Activated CD4-positive, alpha-beta T cell treated with anti-CD3 and anti-CD28 coated beads for 48 hours (primary cell): ENCODE results near the gene ITLN1.
"Not testable (repeated sequence)": the region's sequence is repeated elsewhere in the genome, so short reads cannot be mapped to it uniquely, and the experiment has no call there.

Experiments used
- DNase-seq: peaks from one replicate; pipeline ENCODE4 v3.0.0-alpha.2; 2020

The ITLN1 gene

DNA sequence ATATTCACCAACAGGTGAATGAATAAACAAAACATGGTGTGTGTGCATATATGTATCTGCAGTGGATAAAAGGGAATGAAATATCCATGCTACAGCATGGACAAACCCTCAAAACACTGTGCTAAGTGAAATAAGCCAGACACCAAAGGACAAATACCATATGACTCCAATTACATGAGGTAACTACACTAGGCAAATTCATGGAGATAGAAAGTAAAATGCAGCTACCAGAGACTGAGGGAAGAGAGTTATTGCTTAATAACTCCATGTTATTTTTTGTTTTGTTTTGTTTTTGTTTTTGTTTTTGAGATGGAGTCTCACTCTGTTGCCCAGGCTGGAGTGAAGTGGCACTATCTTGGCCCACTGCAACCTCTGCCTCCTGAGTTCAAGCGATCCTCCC, 2.4 kb downstream of the ITLN1 start:
- no peak for DNase-seq

DNA sequence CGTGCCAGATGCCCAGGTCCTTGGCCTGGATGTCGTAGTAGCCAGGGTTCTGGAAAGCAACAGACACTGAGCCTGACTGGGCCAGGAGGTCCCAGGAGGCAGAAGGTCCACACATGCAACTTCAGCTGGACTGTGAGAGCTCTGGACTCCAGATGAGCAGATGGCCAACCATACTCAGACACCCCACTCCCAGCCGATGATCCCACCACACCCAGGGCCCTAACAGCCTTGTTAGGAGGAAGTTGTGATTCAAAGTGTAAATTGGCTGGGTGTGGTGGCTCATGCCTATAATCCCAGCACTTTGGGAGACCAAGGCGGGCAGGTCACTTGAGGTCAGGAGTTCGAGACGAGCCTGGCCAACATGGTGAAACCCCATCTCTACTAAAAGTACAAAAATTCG, 3.7 kb downstream of the ITLN1 start:
- DNase-seq = not testable (repeated sequence)

DNA sequence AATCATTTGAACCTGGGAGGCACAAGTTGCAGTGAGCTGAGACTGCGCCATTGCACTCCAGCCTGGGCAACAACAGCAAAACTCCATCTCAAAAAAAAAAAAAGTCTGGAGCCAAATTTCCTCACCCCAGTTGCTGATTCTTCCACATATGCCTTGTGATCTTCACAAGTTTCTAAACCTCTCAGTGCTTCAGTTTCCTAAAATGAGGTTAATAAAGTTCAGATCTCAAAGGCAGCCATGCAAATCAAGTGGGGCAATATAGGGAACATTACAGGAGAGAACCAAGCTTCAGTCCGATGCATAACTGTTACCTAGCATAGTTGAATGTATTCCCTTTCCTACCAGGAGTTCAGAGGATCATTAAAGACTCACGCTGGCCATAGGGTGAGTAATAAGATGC, 4.8 kb downstream of the ITLN1 start:
- no peak for DNase-seq

DNA sequence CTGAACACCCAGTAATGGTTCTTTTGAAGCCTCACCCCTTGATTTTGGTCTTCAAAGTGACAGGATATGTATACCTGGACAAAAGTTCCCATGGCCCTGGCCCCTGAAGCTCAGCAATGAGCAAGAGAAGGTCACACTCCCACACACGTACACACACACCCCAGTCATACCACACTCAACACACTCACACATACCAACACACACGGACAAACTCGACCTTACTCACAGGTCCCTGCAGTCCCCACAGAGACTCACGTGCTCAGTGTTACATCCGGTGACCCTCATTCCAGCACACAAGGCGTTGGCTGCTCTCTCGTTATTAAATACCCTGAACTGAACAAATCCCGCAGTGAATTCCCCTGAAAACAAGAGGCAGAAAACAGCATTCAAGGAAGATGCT, 5.9 kb downstream of the ITLN1 start:
- DNase-seq = peak; percentile 22

DNA sequence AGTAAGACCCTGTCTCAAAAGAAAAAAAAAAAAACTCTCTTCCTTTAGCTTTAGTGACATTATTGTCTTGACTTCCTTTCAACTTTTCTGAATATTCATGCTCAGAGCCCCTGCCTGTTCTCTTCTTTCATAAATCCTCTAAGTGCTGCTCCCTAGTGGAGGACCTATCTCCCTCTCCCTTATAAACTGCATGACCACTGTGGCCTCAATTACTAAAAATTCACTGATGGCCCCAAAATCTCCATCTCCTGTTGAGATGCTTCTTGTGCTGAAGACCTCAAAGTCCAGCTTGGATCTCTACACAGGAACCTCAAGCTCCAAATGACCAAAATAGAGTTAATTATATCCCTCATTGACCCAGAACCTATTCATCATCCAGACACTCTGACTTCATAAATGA, 7.8 kb downstream of the ITLN1 start:
- no peak for DNase-seq

DNA sequence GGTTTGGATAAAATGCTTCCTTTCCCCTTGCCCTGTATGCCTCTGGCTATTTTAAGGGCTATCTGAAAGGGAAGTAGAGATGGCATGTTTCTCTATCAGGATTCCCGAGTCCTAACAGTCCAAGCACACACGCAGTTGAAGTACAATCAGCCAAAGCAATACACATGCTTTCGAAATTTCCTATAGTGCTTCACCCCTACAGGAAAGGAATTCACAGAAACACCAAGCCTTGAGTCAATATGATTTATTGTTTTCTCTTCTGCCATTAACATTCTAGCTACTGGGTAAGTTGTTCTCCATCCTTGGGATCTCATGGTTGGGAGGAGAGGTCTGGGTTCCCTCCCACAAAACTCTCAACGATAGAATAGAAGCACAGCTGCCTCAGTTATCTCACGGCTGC, 8.7 kb downstream of the ITLN1 start:
- no peak for DNase-seq

DNA sequence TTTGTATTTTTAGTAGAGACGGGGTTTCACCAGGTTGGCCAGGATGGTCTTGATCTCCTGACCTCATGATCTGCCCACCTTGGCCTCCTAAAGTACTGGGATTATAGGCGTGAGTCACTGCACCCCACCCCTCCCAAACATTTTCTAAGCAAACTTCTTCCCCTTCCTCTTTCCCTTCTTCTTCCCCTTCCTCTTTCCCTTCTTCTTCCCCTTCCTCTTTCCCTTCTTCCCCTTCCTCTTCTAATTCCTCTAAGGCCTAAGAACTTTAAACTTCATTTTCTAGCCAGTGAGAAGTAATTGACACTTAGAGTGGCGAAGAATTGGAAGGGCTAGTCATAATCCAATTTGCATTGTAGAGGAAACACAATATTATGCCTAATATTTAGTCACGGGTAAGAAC, 9.4 kb downstream of the ITLN1 start:
- not testable (repeated sequence) for DNase-seq

DNA sequence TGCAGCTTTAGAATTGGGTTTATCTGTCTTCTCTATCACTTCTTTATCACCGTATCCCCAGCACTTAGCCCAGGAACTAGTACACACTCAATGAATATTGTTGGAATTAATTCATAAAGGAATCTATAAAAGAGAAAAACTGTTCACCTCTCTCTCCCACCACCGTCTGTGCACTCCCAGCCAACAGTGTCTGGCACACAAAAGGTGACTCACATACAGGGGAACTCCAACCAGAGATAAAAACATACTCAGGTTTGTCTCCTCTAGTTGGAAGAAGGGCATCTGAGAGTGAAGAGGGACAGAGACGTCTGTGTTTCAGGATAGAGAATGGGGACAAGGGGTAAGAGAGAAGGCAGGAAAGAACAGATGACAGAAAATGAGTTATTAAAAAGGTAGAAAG, 10.0 kb downstream of the ITLN1 start:
- DNase-seq = no peak

DNA sequence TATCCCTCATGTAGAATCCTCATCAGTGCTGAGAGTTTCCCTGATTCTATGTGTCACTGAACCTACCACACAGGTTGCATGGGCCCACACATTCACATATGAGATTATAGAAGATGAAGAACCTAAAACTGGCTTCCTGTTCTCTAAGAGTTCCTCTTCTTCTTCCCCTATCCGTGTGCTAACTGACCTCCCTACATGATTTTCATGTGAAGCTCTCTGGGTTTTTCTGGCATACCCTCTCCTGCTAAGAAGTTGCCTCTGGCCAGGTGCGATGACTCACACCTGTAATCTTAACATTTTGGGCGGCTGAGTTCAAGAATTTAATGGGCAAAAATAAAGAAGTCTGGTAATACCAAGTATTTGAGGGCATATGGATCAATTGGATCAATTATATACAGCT, 16.8 kb downstream of the ITLN1 start:
- DNase-seq = no peak

DNA sequence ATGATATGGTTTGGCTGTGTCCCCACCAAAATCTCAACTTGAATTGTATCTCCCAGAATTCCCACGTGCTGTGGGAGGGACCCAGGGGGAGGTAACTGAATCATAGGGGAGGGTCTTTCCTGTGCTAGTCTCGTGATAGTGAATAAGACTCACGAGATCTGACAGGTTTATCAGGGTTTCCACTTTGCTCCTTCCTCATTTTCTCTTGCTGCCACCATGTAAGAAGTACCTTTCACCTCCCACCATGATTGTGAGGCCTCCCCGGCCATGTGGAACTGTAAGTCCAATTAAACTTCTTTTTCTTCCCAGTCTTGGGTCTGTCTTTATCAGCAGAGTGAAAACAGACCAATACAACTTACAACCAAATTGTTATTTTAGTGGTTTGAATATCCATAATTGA, 17.3 kb downstream of the ITLN1 start:
- DNase-seq = not testable (repeated sequence)

DNA sequence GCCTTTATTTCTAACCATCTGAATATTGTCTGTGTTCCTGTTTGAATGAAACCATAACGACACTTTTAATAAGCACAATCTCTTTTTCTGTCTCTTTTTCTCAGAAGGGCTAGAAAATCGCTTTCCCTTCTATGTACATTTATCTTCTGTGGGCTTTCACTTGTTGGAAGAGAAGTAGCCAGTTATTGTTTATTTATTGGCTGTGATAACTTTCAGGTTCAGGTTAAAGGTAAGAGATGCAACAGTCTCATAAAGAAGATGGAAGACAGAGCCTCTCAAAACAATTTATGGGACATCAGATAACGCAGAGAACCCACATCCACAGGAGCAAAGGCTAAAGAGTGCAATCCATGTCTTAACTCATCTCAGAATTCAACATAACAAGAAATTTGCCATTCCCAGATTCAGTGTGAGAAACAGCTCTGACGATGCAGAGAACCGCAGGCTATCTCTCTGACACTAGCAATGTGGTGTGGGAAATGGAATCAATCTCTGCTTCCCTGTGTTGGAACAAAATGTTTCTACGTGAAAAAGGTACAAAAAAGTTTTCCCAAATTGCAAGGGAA, 18.2 kb downstream of the ITLN1 start:
- DNase-seq = no peak

DNA sequence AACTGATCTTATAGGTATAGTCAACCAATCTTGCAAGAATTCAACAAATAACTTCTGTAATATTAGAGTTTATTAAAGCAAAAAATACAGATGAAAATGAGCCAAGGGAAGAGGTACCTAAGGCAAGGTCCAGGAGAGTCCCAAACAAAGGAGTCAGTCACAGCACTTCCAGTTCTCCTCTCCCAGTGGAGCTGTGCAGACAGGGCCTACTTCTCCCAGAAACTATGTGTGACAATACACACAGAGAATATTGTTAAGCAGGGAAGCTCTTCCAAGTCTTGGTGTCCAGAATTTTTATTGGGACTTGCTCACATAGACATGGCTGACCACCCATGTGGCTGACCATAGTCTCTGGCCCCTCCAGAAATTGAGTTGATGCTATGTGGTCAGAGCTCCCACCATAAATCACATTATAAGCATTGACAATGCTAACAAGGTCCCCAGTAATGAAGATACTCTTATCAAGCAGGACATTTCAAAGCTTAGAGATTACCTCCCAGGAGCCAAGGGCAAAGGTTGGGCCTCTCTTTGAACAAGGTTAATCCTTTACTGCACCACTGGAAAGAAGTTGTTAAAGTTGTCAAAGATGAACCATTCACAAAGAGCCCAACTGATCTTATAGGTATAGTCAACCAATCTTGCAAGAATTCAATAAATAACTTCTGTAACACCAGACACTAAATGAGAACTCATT, 18.8 kb downstream of the ITLN1 start:
- no peak for DNase-seq

DNA sequence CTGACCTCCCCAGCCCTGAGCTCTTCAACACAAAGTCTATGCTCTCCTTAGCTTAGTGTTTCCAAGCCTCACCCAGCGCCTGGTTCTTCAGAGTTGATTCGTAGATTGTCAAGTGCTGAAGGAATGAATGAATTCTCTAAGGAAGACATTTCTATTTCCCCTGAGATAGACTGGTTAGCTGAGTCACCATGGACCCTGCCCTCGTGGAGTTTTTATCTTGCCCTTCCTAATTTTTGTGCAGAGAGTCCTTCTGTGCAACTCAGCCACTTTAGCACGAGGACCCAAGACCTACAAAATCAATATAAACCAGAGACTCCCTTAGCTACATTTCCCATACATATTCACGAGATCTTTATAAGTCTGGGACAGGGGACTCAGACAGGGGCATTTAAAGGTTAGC, 19.6 kb downstream of the ITLN1 start:
- DNase-seq = no peak

DNA sequence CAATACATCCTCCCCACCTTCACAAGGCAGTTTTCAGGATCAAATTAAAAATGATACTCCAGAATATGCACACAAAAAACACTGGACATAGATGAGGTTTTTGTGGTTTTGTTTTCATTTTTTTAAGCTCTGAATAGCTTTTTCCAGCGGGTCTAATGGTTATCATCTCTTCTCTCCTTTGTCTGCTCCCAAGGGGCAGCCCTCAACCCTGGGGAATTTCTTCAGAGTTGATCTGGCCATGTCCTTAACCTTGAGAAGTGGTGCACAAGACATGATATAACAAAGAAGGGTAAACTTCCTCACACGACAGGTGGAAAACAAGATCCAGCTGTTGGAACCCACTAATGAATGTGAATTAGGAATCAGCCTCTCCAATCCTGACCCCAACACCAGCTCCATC, 20.8 kb downstream of the ITLN1 start:
- DNase-seq = no peak

DNA sequence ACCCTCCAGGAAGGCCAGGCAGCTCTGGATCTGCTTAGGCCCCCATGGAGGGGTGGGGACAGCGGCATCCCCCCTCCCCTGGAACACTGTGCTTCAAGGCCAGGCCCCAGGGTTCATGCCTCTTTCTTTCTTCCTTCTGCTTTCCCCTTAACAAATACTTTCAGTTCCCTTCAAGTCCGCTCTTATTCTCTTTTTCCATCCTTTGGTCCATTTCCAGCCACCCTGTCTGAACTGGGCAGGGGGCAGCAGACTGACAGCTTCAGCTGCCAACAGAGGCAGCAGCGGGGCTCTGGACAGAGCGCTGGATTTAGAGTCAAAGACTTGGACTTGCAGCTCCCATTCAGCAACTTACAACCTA, 21.2 kb downstream of the ITLN1 start:
- DNase-seq = no peak

DNA sequence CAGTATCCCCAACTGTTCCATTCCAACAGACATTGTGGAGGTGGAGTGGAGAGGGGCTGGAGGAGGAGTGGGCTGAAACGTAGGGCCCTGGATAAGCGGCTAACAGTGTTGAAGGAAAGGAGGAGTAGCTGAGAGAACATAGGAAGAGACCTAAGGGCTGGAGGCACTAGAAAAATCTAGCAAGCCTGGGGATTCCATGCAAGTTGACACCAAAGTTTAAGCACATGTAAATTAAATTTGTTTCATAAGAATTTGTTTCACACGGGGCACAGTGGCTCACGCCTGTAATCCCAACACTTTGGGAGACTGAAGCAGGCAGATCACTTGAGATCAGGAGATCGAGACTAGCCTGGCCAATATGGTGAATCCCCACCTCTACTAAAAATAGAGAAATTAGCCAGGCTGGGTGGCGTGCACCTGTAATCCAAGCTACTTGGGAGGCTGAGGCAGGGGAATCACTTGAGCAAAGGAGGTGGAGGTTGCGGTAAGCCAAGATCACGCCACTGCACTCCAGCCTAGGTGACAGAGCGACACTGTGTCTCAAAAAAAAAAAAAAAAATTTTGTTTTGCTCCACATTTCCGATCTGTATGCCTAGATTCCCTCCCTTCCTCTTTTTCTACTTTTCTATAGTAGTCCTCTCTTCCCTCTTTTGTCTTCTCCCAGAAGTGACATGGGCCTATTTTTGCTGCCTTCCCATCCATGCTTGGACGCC, 21.8 kb downstream of the ITLN1 start:
- DNase-seq = no peak

DNA sequence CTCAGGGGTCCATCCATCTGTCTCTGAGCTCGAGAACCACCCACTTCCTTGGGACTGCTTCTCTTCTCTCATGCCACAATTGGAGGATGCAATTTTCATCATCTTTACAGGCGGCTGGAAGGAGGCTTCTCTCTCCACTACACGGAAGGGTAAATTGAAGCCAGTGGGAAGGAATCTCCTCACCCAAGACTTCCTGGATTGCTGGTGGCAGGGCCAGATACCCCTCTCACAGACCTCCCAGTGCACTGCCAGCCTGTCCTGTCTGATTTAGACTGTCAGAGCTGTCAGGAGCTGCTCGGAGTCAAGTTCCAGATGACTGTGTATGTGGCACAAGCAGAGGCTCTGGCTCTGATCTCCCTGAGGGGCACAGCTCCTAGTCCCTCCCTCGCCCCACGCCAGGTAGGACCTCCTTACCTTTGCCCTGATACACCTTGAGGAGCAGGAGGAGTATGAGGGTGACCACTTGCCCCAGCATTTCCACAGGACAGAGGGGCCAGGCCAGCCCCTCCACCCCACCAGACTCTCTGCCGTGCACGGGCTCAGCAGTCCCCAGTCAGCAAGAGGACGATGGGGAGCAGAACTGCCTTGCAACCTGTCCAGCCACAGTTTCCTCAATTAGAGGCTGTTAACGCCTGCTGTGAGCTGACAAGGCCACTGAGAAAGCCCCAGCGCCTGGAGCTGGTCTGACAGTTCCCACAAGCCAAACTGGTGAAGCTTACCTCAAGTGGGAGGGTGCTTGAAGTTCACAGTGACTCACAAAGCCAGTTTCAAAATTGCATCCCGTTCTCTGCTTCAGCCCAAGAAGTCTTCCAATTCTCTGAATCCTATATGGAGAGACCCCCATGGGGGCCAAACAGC, 22.5 kb downstream of the ITLN1 start, which contains the start of gene CD244:
Gene CD244 (minus strand): TSS at position 685 of the 858 bp plus-strand sequence. CDS start 210 bp downstream, at position 475.
- peak; percentile 69 for DNase-seq

DNA sequence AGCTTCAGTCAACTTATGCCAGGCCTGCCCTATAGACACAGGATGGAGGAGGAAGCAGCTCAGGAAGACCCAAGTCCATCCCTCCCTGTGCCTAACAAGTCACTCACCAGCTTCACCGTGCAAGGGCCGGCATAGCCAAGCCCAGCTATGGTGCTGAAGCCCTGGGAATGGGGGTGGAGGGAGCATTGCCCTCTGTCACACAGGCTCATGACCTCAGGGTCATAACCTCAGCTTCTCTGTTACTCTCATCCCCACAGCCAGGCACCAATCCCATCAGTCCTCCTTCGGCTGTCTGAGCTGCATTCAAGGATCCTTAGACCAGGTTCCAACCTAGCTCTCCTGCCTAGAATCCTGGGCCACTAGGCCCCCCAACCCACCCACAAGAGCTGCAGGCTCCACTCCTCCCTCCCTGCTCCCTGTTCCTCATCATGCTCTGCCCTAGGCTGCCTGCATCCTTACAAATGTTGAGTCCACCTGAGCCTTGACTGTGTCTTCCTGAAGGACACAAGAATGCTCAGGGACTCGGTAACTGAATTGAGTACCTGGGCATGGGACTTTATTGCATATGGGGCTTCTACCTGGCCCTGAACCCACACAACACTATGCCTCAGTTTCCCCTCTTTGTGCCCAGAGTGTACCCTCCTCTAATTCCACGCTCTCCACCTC, 24.0 kb downstream of the ITLN1 start:
- no peak for DNase-seq

DNA sequence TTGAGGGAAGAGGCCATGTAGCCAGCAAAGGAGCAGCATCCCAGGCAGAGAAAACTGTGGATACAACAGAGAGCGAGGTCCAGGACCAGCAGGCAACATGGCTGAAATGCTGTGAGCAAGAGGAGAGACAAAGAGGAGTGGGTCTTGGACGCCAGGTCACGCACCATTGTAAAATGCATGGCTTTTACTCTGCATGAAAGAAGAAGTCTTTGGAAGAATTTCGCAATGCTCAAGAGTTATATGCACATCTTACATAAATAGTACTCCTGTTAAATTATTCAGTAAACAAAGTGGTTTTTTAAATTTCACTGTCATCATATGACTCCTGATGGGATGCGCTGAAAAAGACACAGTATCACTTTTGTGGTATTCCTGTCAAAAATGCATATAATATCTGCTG, 25.8 kb downstream of the ITLN1 start:
- no peak for DNase-seq

DNA sequence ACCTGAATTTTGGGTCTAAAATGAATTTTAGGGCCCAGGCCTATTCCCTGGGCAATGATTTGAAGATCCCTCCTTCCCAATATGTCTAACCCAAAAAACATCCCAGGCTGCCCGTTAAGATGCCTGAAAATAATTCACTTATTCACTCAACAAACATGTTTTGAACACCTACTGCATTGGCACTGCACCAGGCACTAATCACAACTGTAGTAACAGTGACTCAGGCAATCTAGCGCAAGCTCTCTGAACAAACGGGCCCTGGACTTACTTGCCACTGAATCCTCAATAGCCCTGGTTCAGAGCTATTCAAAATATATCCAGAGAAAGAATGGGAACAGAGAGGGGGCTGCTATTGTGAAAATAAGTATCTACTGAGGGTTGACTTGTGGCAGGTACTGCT, 26.5 kb downstream of the ITLN1 start:
- no peak for DNase-seq

DNA sequence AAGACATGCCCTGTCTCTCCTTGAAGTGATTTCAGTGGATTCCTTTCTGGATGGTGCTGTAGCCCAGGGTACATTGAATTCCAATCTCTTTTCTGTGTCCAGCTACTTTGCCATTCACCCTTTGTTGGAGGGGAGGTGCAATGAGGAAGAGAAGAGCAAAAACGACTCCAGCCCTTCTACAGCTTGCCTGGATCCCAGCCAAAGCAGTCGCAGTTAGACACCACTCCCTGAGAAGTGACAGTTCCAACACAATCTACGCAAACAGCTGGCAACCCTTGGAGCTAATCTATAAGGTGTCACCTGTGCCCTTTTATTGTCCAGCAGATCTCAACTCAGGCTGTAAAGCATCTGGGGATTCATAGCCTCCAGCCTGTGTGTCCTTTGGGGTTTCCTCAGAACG, 26.9 kb downstream of the ITLN1 start:
- DNase-seq = no peak

DNA sequence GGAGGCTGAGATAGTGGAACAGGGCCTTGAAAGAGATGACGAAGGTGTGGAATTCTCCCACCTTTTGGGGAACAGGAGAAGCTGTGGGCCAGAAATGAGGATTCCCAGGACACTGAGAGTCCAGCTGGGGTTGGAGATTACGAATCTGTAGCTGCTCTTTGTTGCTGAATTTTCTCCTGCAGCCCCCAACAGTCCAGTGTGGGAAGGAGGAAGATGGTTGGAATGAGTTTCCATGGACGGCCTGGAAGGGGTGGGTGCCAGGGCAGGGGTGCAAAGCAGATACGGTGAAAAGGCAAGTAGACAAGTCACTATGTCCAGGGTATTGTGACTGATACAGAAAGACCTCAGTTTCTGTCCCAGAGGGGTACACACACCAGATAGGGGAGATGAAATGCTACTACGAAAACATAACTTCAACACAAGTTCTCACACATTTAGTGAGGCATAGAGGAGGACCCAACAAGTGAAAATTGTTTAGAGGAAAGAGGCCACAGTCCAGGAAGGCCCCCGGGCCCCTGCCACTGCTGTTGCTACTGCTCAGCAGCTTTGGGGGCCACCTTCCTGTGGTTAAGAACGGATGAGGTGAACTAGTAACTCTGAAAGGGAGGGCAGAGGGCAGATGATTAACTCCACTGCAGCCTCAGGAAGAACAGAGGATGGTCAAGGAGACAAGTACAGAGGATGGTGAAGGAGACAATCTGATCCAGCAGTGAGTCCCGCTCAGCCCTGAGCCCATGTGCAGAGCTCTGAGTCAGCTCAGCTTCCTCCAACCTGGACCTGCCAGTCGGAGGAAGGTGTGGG, 29.6 kb downstream of the ITLN1 start:
- DNase-seq = no peak
